GM23248 (cell line): ENCODE data around the gene NEK11. TPM values are rescaled to one million over a fixed set of nuclear protein-coding genes. Genes with fewer than 3 reads are reported as not detected.

Experiments
- DNase-seq: peaks from one replicate; pipeline ENCODE4 v3.0.0-alpha.2; 2015
- H2AFZ ChIP-seq: fragments of 200-600 bp; sonication (generic); 2 replicates; pipeline ENCODE4 v1.6.1; 2016; ENCODE audit warnings: antibody characterized with exemption
- H3F3A ChIP-seq: fragments of 200-600 bp; sonication (generic); 2 replicates; pipeline ENCODE4 v1.6.1; 2016; ENCODE audit warnings: mild to moderate bottlenecking, antibody characterized with exemption, mixed run types; ENCODE audit not compliant: insufficient read depth
- H3K27ac ChIP-seq: fragments of 200-600 bp; sonication (generic); 2 replicates; pipeline ENCODE4 v1.5.1; 2016; ENCODE audit warnings: mild to moderate bottlenecking
- H3K27me3 ChIP-seq: fragments of 200-600 bp; sonication (generic); replicated peaks from 2 replicates; pipeline ENCODE4 v1.6.1; 2016; ENCODE audit warnings: mild to moderate bottlenecking; ENCODE audit not compliant: insufficient read depth
- H3K36me3 ChIP-seq: fragments of 200-600 bp; sonication (generic); 2 replicates; pipeline ENCODE4 v1.6.1; 2016; ENCODE audit warnings: low read depth, mild to moderate bottlenecking
- H3K4me1 ChIP-seq: fragments of 200-600 bp; sonication (generic); 2 replicates; pipeline ENCODE4 v1.6.1; 2016; ENCODE audit warnings: mild to moderate bottlenecking; ENCODE audit not compliant: insufficient read depth
- H3K4me2 ChIP-seq: fragments of 200-600 bp; sonication (generic); one replicate; pipeline ENCODE4 v1.6.1; 2016; ENCODE audit warnings: mild to moderate bottlenecking; ENCODE audit not compliant: unreplicated experiment
- H3K4me3 ChIP-seq: fragments of 200-600 bp; sonication (generic); 2 replicates; pipeline ENCODE4 v1.5.1; 2016; ENCODE audit warnings: mild to moderate bottlenecking
- H3K79me2 ChIP-seq: fragments of 200-600 bp; sonication (generic); 2 replicates; pipeline ENCODE4 v1.6.1; 2016; ENCODE audit warnings: mild to moderate bottlenecking; ENCODE audit not compliant: insufficient read depth
- H3K9ac ChIP-seq: fragments of 200-600 bp; sonication (generic); 2 replicates; pipeline ENCODE4 v1.6.1; 2016; ENCODE audit warnings: mild to moderate bottlenecking
- H3K9me2 ChIP-seq: fragments of 200-600 bp; sonication (generic); 2 replicates; pipeline ENCODE4 v1.6.1; 2016; ENCODE audit warnings: mixed run types, mild to moderate bottlenecking, moderate library complexity; ENCODE audit not compliant: insufficient read depth
- H3K9me3 ChIP-seq: fragments of 200-600 bp; sonication (generic); one replicate; pipeline ENCODE4 v1.6.1; 2017; ENCODE audit warnings: low read depth
- H4K20me1 ChIP-seq: fragments of 200-600 bp; sonication (generic); 2 replicates; pipeline ENCODE4 v1.6.0; 2016; ENCODE audit not compliant: insufficient read depth
- EZH2 ChIP-seq: fragments of 200-600 bp; sonication (generic); IDR thresholded peaks from 2 replicates; pipeline ENCODE4 v1.6.1; 2018; ENCODE audit warnings: antibody characterized with exemption, mild to moderate bottlenecking; ENCODE audit not compliant: insufficient read depth, poor library complexity, severe bottlenecking
- EZH2phosphoT487 ChIP-seq: fragments of 200-600 bp; sonication (generic); IDR thresholded peaks from 2 replicates; pipeline ENCODE4 v1.6.1; 2018; ENCODE audit warnings: antibody characterized with exemption, moderate library complexity, mild to moderate bottlenecking, low read depth; ENCODE audit not compliant: insufficient read depth
- WGBS, 2 experiments: methylation state at CpG; one replicate each; pipeline ENCODE4 v1.1.6; 2015 to 2017; ENCODE audit warnings: low lambda C conversion rate in 2 of 2, low coverage in 1 of 2; ENCODE audit errors: missing lambda C conversion rate in 2 of 2; 5-methylcytosine and 5-hydroxymethylcytosine counted together
- in situ Hi-C: fragments of 300-500 bp; cut with MboI; formaldehyde crosslinking; loops from 2 replicates; pipeline ENCODE4 v1.15.0; 2020
- polyA plus RNA-seq: library from polyadenylated mRNA; unstranded; fragments of >200 nt; fragmentation: Nextera tagmentation; extraction: Ambion mirVana; gene quantifications from 2 replicates; pipeline ENCODE4 v1.2.1, GENCODE V29; 2016
- total RNA-seq: library from RNA; depleted of rRNA; stranded (reverse); fragments of >200 nt; shearing (Covaris generic); gene quantifications from 2 replicates; pipeline ENCODE4 v1.2.3, GENCODE V29; 2014

NEK11 gene
- total and polyA plus RNA-seq, 2 experiments from 2014 or later = 7.6 to 18.5 TPM

DNA sequence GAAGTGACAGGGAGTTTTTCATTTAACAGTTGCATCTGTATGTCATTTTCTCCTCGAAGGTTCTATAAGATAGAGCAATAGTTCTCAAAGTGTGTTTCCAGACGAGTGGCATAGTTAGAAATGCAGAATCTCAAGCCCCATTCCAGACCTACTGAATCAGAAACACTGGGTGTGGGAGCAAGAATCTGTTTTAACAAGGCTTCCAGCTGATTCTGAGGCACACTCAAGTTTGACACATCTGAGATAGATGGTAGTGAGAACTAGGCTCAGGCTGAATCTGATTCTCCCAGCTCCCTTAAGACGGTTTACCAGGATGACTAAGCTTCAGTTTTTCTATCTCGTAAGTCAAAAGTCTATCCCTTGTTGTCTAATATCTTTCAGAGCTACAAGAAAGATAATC is 195.1 kb downstream of the NEK11 start:
- in situ Hi-C loops = no loop called here
- H3K4me1 ChIP-seq = peaks cover 51% of the 10 kb centered on the region
- TF ChIP-seq EZH2 (no peak), EZH2phosphoT487 (no peak)
- peak; percentile 91 for DNase-seq
- peaks cover 44% of the 10 kb centered on the region for H3F3A ChIP-seq
- WGBS, 2 experiments = 5 to 6% methylated on average over 4 of the region's 4 CpGs
- H3K36me3 ChIP-seq = no peaks in the 10 kb centered on the region
- peak overlapping the region; percentile 58 for H3K4me2 ChIP-seq
- peak overlapping the region; percentile 57 for H2AFZ ChIP-seq
- peak overlapping the region; percentile 34; the same call in 1 of the 2 replicates for H3K4me3 ChIP-seq
- no peaks in the 10 kb centered on the region for H3K79me2 ChIP-seq
- no peaks in the 10 kb centered on the region for H4K20me1 ChIP-seq
- H3K9me2 ChIP-seq = no peaks in the 10 kb centered on the region
- H3K9ac ChIP-seq = peak overlapping the region; percentile 15; the same call in 1 of the 2 replicates
- no peaks in the 10 kb centered on the region for H3K27me3 ChIP-seq
- peak overlapping the region; percentile 62 for H3K27ac ChIP-seq
- H3K9me3 ChIP-seq = no peaks in the 10 kb centered on the region

DNA sequence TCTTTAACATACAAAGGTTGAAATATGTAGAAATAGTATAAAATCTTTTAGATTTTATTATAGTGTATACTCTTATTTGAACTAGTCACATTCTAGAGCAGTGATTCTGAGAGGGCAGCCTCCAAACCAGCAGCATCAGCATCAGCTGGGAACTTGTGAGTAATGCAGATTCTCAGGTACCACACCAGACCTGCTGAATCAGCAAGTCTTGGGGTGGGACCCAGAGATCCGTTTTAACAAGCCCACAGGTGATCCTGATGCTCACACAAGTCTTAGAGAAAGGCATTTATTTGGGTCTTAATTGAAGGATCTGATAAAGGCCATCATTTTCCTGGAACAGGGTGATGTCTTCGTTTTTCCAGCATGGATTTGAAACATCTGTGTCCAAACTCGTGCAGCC is 195.9 kb downstream of the NEK11 start:
- WGBS, 2 experiments = 20 to 23% methylated on average over 3 of the region's 3 CpGs
- Histone ChIP-seq H3K36me3 (no peaks in the 10 kb centered on the region), H4K20me1 (no peaks in the 10 kb centered on the region)

DNA sequence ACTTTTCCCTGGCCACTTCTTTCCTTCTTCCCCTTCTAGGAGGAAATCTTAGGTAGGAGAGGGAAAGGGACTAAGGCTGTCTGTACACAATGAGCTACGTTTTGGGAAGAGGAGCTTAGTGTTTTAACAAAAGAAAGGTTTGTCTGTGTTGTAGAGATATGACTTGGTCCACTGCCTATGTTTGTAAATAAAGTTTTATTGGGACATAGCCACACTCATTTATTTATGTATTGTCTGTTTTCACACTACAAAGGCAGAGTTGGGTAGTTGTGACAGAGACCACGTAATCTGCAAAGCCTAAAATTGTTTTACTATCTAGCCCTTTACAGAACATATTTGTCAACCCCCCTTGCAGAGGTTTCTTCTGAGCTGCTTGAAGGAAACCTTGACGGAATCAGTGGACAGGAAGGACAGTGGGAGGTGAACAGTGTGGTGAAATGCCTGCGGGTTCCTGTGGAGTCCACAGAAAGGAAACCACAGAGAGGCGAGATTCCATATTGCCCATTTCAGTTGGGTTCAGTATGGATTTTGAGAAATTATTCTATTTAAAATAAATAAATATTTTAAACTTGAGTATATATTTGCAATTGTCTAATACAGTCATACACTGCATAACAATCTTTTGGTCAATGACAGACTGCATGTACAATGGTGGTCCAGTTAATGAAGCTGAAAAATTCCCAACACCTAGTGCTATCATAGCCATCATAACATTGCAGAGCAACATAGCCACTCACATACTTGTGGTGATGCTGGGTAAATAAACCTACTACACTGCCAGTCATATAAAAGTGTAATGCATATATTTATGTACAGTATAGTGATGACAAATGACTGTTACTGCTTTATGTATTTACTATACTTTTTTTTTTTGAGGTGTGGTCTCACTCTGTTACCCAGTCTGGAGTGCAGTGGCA is 197.0 kb downstream of the NEK11 start:
- 81 to 85% methylated on average over 5 of the region's 5 CpGs for WGBS, 2 experiments
- Histone ChIP-seq H3K27me3 (no peaks in the 10 kb centered on the region), H3K27ac (no peak overlapping the region), H3K79me2 (no peaks in the 10 kb centered on the region), H3K9me3 (no peaks in the 10 kb centered on the region), H2AFZ (no peak overlapping the region), H3F3A (peaks cover 27% of the 10 kb centered on the region), H3K4me3 (no peak overlapping the region), H3K9me2 (no peaks in the 10 kb centered on the region), H3K9ac (no peak overlapping the region), H4K20me1 (no peaks in the 10 kb centered on the region), H3K4me2 (no peak overlapping the region), H3K4me1 (peaks cover 33% of the 10 kb centered on the region), H3K36me3 (no peaks in the 10 kb centered on the region)
- in situ Hi-C loops = no loop called here
- no peak for TF ChIP-seq EZH2phosphoT487
- no peak for TF ChIP-seq EZH2
- DNase-seq = no peak

More for the DNA sequence above, 195.9 kb downstream of the NEK11 start:
- Histone ChIP-seq H3K9me2 (no peaks in the 10 kb centered on the region), H3K4me1 (peaks cover 43% of the 10 kb centered on the region), H3F3A (peaks cover 37% of the 10 kb centered on the region), H3K9ac (no peak overlapping the region), H3K4me3 (no peak overlapping the region), H3K4me2 (no peak overlapping the region), H3K27me3 (no peaks in the 10 kb centered on the region), H3K27ac (no peak overlapping the region), H3K9me3 (no peaks in the 10 kb centered on the region), H3K79me2 (no peaks in the 10 kb centered on the region), H2AFZ (no peak overlapping the region)
- no peak for TF ChIP-seq EZH2
- TF ChIP-seq EZH2phosphoT487 = no peak
- in situ Hi-C loops = no loop called here
- DNase-seq = no peak

DNA sequence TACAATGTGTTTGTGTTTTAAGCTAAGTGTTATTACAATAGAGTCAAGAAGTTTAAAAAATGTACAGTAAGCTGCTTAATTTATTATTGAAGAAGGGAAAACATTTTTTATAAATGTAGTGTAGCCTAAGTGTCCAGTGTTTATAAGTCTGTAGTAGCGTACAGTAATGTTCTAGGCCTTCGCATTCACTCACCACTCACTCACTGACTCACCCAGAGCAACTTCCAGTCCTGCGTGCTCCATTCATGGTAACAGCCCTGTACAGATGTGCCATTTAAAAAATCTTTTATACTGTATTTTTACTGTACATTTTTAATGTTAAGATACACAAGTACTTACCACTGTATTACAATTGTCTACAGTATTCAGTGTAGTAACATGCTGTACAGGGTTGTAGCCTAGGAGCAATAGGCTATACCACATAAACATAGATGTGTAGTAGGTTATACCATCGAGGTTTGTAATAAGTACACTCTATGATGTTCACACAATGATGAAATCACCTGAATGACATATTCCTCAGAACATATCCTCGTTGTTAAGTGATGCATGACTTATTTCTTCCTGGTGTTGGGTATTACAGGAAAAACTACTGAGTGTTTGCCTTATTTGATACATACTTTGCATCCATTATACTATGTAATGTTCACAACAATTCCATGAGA is 198.3 kb downstream of the NEK11 start:
- no peak overlapping the region for H3K4me2 ChIP-seq
- H3K79me2 ChIP-seq = no peaks in the 10 kb centered on the region
- no peak overlapping the region for H3K9ac ChIP-seq
- no peaks in the 10 kb centered on the region for H3K9me3 ChIP-seq
- no peaks in the 10 kb centered on the region for H3K9me2 ChIP-seq
- peak overlapping the region; percentile 24 for H3K27ac ChIP-seq
- in situ Hi-C loops = no loop called here
- no peaks in the 10 kb centered on the region for H3K36me3 ChIP-seq
- H4K20me1 ChIP-seq = no peaks in the 10 kb centered on the region
- H3F3A ChIP-seq = peaks cover 25% of the 10 kb centered on the region
- TF ChIP-seq EZH2phosphoT487 (no peak), EZH2 (no peak)
- no peak overlapping the region for H2AFZ ChIP-seq
- H3K4me3 ChIP-seq = no peak overlapping the region
- DNase-seq = peak; percentile 65
- WGBS, 2 experiments = 54 to 55% methylated on average over 5 of the region's 5 CpGs
- peaks cover 32% of the 10 kb centered on the region for H3K4me1 ChIP-seq
- H3K27me3 ChIP-seq = no peaks in the 10 kb centered on the region
